ENCODE data around the gene ZNF280B.

Gene ZNF280B, protein sequence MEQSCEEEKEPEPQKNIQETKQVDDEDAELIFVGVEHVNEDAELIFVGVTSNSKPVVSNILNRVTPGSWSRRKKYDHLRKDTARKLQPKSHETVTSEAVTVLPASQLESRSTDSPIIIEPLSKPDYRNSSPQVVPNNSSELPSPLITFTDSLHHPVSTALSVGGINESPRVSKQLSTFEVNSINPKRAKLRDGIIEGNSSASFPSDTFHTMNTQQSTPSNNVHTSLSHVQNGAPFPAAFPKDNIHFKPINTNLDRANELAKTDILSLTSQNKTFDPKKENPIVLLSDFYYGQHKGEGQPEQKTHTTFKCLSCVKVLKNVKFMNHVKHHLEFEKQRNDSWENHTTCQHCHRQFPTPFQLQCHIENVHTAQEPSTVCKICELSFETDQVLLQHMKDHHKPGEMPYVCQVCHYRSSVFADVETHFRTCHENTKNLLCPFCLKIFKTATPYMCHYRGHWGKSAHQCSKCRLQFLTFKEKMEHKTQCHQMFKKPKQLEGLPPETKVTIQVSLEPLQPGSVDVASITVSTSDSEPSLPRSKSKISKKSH

DNA sequence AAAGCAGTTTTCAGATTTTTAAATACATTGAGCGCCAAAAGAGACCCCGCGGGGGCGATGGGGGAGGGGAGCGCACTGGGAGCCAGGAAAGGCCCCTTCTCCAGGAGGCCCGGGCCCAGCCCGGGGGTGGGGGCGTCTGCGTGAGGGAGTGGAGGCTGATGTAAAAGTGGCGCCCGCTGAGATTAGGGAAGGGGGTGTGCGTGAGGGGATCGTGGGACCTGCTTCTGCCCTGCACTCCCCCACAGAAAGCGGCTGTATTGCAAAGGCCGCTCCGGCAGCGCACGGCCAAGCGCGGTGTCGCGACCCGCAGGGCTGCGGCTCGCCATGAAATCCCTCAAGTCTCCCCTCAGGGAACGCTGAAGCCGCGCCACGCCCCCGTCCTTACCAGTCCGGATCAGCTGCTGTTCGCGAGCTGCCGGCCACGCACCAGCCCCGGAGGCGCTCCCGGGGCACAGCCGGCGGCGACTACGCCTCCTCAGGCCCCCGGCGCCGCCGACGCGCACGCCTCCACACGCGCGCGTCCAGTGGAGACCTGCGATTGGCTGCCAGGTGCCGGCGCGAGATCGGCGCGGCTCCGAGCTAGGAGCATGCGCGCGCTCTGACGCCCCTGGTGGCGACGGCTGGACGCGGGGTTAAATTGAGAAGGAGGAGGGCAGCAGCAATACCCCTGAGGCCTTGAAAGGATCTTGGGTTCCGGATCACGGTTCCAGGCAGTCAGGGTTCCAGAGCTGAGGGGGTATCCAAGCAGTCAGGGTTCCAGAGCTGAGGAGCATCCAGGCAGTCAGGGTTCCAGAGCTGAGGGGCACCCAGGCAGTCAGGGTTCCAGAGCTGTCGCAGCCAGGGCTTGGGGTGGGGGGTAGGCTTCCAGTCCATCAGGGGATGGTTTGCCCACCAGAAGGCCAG, at the start of gene ZNF280B:
TSS of gene ZNF280B (minus strand) at position 469 of the 903 bp plus-strand sequence. CDS start 19,344 bp downstream, outside the sequence.
- no peak for FAIRE-seq

DNA sequence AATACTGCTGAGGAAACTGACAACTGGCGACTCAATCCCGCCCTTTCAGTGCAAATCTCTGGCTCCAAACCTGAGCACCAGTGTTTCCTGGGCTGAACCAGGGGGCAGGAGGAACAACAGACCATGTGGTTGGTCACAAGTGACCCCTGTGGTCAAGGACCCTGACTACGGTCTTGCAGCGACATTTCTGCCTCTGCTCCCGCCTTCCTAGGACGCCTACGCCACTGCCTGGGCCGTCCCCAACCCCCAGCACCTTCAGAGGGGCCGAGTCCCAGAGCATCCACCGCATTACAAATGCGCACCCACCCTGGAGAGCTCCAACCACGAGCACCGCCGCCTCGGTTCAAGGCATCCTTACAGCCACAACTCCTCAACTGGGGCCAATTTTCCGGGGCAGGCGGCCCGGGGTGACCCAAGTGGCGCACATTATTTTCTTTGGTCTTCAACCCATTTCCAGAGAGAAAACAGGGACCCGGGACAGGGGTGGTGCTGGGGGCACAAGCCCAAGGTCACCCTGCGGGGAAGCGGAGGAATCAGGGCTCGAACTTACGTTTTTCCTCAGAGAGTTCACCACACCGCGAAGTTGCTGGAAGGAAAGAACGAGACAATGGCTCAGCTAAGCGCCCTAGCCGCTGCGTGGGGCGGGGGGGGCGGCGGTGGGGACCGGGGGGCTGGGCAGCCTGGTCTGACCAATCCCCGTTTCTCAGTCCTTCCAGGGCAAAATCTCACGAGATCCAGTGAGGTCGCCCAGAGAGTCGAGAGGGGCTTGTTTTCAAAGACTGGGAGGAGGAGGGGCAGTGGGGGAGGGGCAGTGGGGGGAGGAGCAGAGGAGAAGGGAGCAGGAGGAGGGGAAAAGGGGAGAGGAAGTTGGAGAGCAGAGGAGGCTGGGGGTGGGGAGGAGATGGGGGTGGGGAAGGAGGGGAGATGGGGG, 48.7 kb upstream of the ZNF280B start:
- no peak for FAIRE-seq

DNA sequence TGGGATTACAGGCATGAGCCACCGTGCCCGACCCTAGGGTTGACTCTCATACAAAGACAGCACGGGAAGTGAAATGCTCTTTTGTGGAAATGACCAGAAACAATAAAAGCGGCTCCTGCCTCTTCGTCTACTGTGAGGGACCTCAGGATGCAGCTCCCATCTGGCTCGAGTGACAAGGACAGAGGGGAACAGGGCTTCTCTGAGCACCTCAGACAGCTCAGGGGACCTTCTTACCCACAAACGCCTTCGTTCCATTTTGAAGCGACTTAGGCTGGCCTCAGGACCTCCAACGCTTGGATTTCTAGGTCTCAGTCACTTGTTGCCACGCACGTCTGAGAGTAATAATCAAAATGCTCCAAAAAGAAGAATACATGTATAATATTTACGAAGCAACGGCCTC, 48.0 kb upstream of the ZNF280B start:
- no peak for FAIRE-seq

DNA sequence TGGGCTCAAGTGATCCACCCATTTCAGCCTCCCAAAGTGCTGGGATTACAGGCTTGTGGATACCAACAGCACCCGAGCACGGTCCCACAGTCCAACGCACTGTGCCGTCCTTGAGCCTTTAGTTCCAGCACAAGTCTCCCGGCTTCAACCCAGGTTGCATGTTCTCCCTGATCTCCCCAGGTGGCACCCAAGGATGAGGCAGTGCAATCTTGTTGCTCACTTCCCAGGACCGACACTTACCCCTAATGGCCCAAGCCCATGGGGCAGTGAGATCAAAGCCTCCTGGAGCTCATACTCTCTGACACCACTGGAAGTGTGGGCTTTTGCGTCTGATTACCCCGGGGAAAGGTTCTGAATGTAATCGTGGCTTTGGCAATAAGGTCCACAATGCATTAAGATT, 47.1 kb upstream of the ZNF280B start:
- no peak for FAIRE-seq

DNA sequence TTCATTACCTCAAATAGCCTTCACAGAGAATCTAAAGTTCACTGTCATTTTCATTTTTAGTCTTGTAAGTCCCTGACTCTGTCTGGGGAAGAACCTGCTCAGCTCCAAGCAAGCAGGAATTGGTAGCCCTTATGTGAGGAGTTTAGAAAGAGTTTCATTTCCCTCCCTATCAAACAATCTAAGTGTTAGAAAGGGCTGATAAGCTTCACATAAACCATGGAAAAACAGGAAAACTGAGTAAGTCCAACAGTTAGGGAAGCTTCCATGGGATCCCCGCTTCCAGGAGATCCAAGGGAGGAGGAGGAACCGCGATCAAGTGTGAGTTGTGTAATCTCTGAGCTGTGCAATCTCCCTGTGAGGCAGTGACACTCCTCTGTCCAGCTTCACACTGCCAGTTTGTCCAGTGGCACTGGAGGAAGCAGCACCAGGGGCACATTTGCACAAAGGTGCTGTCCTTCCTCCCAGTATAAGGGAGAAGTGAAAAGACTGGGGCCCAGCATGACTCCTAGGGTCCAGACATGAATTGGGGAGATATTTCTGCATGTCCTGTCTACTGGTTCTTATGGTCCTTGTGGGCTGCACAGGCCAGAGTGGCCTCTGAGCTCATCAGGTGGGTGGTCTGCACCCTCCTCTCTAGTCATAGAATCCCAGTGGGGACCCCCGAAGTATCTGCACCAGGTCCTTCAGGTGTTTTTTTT, 46.2 kb upstream of the ZNF280B start:
- FAIRE-seq, result no peak

DNA sequence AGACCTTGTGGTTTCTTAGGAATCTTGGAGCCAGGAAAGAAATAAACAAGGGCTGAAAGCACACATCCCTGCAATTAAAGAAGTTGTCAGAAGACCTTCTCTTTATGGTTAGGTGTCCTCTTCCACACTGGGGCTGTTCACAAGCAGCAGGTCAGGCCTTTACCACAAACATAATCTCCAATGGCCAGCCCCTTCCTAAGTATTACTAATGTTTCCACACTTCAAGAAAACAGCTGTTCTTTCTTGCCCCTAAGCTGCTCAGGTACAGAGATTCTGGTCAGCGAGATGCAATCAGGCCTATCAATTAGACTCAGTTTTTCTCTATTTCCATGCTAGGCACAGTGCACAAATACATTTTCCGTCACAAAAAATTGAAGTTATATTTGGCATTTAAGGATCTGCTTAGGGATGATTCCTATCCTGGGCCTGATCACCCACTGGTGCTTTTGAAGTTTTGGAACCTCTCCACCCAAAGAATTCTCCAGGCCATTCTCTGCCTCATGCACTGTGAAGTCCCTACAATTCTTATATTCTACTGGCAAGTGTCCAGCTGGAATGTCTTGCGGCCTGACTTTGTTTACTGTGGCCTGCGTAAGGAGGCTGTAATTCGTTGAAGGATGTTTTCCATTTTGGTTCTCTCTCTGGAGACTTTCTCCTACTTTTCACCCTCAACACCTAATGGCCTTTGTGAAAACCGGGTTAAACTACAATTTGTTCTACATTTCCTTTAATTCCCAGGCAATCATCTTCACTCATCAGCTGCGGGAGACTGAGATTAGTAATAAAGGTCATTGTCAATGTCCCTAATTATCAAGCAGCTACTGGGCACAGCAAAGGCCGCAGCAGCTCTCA, 45.4 kb upstream of the ZNF280B start:
- FAIRE-seq, result no peak

DNA sequence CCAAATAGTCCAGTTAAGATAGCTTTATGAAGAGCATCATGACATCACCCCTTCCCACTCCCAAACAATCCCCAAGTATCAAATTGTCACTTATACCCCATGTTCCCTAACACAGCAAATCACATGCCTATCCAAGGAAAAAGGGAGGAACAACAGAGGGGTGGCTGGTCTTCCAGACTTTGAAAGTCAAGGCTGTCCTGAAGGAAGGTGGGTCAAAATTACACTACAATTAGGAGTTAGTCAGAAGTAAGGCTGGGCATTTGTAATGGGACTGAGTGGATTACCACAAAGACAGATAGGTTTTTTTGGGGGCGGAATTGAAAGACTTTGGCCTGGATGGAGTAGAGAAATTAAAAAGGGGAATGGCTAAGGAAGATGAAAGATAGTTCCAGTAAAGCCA, 44.6 kb upstream of the ZNF280B start:
- FAIRE-seq, result no peak

DNA sequence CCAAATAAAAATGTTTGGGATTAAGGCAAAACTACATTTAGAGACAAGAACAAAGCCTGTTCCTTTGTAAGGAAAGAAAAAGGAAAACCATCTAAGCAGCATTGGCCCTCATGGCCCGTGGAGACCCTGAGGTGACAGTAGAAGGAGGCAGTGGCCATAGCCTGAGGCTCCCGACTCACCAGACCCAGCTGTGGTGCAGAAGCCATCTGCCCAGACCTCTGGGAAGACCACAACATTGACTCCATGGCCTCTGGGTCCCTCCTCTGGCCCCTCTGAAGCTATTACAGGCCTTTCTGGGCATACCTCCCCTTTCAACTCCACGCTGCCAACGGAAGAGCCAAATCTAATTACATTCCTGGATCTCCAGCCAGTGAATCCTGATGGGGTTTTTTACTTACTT, 44.1 kb upstream of the ZNF280B start:
- no peak for FAIRE-seq

DNA sequence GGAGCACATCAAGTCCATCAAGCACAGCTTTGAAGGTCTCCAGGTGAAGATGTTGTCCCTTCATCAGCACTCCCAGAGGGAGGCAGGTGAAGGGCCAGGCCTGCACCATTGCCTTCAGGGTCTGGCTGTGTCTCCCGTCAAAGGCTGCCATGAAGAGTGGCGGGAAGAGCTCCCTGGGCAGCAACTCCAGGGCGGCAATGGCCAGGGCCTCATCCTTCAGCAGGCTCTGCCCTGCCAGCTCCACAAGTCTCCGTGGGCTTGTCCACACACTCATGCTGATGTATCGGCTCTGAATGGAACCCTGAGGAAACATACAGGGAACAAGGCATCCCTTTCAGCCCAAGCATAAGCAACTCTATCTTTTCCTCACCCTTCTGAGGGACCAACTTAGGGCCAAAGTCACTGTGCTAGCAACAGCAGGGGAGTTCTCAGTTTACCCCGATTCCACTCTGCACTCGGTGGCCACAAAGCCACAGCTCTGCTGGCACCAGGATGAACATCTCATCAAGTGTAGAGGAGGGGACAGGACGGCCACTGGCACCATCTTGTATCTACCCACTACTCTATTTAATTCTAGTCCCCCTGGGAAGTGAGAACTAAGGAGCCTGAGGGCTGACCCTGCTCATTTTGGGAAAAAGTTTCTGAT, 42.4 kb upstream of the ZNF280B start:
- no peak for FAIRE-seq

DNA sequence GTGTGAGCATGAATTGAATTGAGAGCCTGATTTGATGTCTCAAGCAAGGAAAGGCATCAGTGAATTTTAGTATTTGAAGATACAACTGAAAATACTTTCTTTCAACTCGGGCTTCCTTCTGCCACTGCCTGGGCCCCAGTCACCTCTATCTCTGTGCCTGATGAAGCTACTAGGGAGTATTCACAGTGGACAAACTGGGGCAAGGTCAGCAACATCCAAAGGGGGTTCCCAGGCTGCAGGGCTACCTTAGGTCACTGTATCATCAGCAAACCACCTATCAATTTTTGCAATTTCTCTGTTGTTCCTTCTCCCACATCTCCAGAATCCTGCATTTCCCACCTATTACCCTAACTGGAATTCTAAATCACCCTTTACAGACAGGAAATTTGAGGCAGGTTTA, 40.4 kb upstream of the ZNF280B start:
- FAIRE-seq, result no peak

DNA sequence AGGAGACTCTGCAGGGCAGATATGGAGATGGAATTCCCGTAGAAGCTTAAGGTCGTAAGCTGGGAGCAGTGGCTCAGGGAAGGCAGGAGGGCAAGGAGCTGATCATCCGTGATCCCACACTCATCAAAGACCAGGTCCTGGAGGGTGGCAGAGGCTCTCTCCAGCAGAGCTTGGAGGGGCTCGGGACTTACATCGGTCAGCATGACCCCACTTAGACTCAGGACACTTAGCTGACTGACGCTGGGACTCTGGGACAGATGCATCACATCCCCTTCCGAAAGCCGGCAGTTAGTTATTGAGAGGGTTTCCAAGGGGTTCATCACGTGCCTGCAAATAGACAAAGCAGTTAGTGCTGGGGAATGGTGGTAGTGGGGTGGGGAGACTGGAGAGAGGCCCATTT, 39.8 kb upstream of the ZNF280B start:
- no peak for FAIRE-seq

DNA sequence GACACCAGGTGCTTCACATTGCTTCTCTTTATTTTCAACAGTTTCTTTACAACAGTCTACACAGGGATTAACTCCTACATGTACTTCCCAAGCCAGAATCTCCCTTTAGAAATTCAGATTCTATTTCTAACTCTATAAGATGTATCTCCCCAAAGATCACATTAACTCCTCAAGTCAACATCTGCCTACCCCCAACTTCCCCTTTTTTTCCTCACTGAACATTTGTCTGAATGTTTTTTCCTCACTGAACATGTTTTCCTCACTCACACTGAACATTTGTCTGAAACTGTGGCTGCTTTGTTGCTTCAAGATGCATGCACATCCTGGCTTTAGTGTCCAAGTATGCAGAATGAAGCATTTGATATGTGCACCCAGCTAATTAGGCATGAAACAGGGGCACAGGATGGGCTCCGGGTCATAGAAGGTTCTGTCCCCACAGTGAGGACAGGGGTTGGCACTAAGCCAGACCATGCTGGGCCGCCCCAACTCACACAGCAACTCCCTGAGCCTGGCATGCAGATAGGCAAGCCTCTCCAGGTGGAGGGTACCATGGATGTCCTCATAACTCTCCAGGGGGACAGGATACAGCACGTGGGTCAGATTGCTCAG, 39.3 kb upstream of the ZNF280B start:
- FAIRE-seq, result no peak

DNA sequence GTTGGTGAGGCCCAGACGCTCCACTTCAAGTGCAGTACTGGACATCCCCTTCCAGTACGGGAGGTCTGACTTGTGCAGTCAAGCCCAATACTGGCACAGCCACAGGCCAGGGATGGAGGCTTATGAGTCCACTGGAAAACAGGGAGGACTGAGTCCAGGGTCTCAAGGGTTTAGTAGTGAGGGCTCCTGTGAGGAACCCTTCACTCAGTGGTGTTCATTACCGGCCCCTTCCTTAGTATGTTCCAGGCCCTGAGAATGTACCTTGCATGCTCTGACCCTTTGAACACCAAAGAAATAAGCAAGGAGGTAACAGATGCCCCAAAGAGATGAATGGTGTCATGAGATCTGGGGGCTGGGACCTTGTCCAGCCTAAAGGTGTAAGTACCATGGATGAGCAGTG, 38.7 kb upstream of the ZNF280B start:
- FAIRE-seq, result no peak

DNA sequence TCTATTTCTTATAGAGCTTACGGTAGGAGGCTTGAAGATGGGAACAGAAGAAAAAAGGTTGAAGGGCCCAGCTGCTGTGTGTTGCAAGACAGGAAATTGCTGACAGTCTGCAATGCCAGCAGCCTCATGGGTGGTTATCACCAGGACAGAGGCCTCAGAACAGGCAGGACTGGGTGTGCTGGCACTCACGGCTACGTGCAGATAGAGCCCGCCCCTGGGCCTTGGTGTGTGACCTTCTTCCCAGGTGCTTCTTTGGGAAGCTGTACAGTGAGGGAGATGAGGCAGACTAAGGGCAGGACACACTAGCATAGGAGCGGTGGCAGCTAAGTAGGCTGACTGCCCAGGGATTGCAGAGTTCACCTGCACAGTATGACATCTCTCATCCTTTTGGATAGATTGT, 37.9 kb upstream of the ZNF280B start:
- FAIRE-seq, result no peak

DNA sequence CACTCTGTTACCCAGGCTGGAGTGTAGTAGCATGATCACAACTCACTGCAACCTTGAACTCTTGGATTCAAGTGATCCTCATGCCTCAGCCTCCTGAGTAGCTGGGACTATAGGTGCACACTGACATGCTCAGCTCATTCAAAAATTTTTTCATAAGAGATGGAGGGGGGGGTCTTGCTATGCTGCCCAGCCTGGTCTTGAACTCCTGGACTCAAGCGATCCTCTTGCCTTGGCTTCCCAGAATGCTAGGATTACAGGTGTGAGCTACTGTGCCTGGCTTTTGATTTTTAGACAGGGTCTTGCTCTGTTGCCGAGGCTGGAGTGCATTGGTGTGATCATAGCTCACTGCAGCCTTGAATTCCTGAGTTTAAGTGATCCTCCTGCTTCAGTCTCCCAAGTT, 36.5 kb upstream of the ZNF280B start:
- FAIRE-seq, result no peak

DNA sequence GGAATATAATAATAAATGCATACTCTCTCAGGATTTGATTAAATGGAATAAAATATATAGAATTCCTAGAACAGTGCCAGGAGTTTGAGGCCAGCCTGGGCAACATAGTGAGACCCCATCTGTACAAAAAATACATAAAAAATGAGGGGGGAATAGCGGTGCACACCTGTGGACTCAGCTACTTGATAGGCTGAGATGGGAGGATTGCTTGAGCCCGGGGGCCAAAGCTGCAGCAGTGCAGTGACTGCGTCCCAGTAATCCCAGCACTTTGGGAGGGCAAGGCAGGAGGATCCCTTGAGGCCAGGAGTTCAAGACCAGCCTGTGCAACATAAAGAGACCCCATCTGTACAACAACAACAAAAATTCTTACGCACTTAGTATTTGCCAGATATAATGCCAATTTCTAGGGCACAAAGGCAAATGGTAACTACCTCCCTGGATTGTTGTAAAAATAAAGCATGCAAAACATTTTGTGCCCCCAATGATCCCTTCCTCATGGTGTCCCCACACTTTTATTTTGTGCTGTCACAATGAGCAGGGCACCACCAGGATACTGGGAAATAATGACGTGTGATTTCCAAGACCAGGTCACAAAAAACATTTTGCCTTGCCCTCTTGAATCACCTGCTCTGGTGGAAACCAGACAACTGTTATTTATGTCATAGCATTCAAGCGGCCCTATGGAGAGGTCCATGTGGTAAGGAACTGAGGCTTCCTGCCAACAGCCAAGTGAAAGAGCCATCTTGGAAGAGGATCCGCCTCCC, 29.9 kb upstream of the ZNF280B start:
- no peak for FAIRE-seq

DNA sequence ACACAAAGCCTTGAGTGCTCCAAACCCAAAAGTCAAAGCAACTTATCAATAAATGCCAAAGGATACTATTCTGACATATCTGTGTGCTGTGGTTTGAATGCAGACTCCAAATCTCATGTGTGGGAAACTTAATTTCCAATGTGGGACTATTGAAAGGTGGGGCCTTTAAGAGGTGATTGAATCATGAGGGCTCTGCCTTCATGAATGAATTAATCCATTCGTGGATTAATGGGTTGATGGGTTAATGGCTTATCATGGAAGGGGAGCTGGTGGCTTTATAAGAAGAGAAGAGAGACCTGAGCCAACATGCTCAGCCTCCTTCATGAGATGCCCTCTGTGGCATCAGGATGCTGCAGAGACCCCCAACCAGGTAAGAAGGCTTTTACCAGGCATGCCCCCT, 28.4 kb upstream of the ZNF280B start:
- FAIRE-seq, result no peak

DNA sequence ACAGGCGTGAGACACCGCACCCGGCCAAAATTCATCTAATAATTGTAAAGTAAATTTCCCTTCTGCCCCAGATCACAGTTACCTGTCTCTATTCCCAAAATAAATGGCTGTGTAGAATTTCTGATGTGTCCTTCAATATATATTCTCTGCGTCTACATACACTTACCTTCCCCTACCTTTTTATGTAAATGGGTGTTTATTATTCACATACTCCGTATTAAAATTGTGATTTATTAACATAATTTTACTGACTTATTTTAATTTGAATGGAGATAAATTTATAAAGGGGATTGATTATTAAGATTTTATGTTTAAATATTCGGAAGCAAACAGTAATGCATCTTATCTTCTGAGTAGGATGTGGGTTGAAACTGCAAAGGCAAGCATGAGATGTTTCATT, 28.0 kb upstream of the ZNF280B start:
- FAIRE-seq, result no peak

DNA sequence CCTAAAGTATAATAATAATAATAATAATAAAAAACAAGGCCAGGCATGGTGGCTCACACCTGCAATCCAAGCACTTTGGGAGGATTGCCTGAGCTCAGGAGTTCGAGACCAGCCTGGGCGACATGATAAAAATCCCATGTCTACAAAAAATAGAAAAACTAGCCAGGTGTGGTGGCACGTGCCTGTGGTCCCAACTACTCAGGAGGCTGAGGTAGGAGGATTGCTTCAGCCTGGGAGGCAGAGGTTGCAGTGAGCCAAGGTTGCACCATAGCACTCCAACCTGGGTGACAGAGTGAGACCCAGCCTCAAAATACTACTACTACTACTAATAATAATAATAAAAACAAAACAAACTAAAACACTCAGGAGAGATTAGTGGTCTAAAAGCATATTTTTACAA, 27.1 kb upstream of the ZNF280B start:
- no peak for FAIRE-seq
